Psoas muscle (tissue), 8 donors: Measurements from ENCODE around the gene CXorf65. TPM values are rescaled to one million over a fixed set of nuclear protein-coding genes. Genes with fewer than 3 reads are reported as not detected.

ENCODE experiments used
- ATAC-seq, 4 donors: fragments of 200-7000 bp; cut with Tn5 transposase; one replicate each; pipeline ENCODE4 v1.9.1; 2020; ENCODE audit warnings: moderate library complexity in 3 of 4, mild to moderate bottlenecking in 2 of 4
- DNase-seq, 2 donors: peaks; one replicate each; pipeline ENCODE4 v3.0.0-alpha.2; 2020
- H3K27ac ChIP-seq: fragments of 200-600 bp; one replicate; pipeline ENCODE4 v1.8.0; 2022
- H3K27me3 ChIP-seq, 3 donors: fragments of 200-600 bp in 1 of 3; one replicate each; pipeline versions ENCODE4 v1.6.1 to v1.8.0; 2013 to 2022; ENCODE audit warnings: low read length in 2 of 3, mild to moderate bottlenecking in 2 of 3, moderate library complexity in 1 of 3; ENCODE audit not compliant: insufficient read depth in 3 of 3
- H3K36me3 ChIP-seq, 2 donors: fragments of 200-600 bp in 1 of 2; one replicate each; pipeline versions ENCODE4 v1.6.1 to v1.8.0; 2013 to 2022; ENCODE audit warnings: low read depth in 1 of 2, mild to moderate bottlenecking in 1 of 2, moderate library complexity in 1 of 2; ENCODE audit not compliant: insufficient read depth in 1 of 2
- H3K4me1 ChIP-seq: fragments of 200-600 bp; one replicate; pipeline ENCODE4 v1.8.0; 2022
- H3K4me3 ChIP-seq: fragments of 200-600 bp; one replicate; pipeline ENCODE4 v1.8.0; 2022; ENCODE audit warnings: mild to moderate bottlenecking
- H3K9me3 ChIP-seq: fragments of 200-600 bp; one replicate; pipeline ENCODE4 v1.8.0; 2022
- CTCF ChIP-seq: fragments of 200-600 bp; IDR thresholded peaks from one replicate; pipeline ENCODE4 v1.8.0; 2022; ENCODE audit warnings: antibody characterized with exemption
- WGBS, 3 donors: extraction: QIAGEN DNeasy Blood & Tissue Kit; methylation state at CpG; one replicate each; pipeline versions ENCODE4 v1.1.6 to v1.1.7; 2013; 5-methylcytosine and 5-hydroxymethylcytosine counted together
- intact Hi-C, 2 donors: fragments of 100-400 bp; cut with DNase I; formaldehyde crosslinking; loops; one replicate each; pipeline versions ENCODE4 v1.11.0 to v1.14.2; 2022
- polyA plus RNA-seq, 3 donors: library from polyadenylated mRNA; stranded (reverse); fragments of 200-250 nt; gene quantifications; one replicate each; pipeline ENCODE4 v1.2.3, GENCODE V29; 2013
- total RNA-seq, 4 donors: library from RNA; stranded (reverse); fragmentation: NEBNext Ultra II Directional in 2 of 4; extraction: Animal tissue kit (Norgen Biotek cat#: 25700) in 2 of 4; gene quantifications; one replicate each; pipeline versions ENCODE4 v1.2.1 to v1.2.4, GENCODE V29; 2021 to 2023
- donor health status: healthy with polysubstance abuse.
- donor health status: DM: no; HTN: no; CAD: no; lungs with moderate emphysema.
- donor health status: Bipolar disorder and iron deficiency.
- donor health status: healthy.
- donor health status: DM: yes; HTN: yes; CAD: no.
- donor health status: DM: no; HTN: no; CAD: no.
- donor health status: DM: no; HTN: no; CAD: no.
- donor health status: DM: yes; HTN: yes; CAD: no.

CXorf65 gene
- total and polyA plus RNA-seq, 7 donors: not detected

- peaks cover 0 to 9% (median 0%) of the 10 kb centered on the region in 3 donors for H3K27me3 ChIP-seq
- 84 to 95% (median 94%) methylated on average over 3 of the region's 3 CpGs for WGBS, 3 donors
- TF ChIP-seq CTCF: no peak
- H3K4me3 ChIP-seq: no peak overlapping the region
- H3K4me1 ChIP-seq: no peaks in the 10 kb centered on the region
- intact Hi-C loops: no loop called here
- no peak overlapping the region for H3K27ac ChIP-seq
- no peaks in the 10 kb centered on the region for H3K9me3 ChIP-seq
- no peak for DNase-seq
- peaks cover 0 to 8% of the 10 kb centered on the region in 2 donors for H3K36me3 ChIP-seq
- no peak for ATAC-seq
Measured at GRCh38 chrX:71105628-71106027, 912 bp downstream of the CXorf65 start.

GRCh38 chrX:71103110-71103983 is 3.2 kb downstream of the CXorf65 start:
- no peak for TF ChIP-seq CTCF
- WGBS, 3 donors: 26 to 40% (median 27%) methylated on average over 2 to 9 of the region's 10 CpGs
- DNase-seq (peak in 1 of 2 donors; percentile 25), ATAC-seq (peak in 3 of 4 donors; percentile 20 to 37 (median 36))
- H3K36me3 ChIP-seq: peaks cover 0 to 8% of the 10 kb centered on the region in 2 donors
- H3K4me3 ChIP-seq: no peak overlapping the region
- intact Hi-C loops: no loop called here
- no peaks in the 10 kb centered on the region for H3K9me3 ChIP-seq
- H3K4me1 ChIP-seq: no peaks in the 10 kb centered on the region
- H3K27me3 ChIP-seq: peaks cover 0 to 12% (median 0%) of the 10 kb centered on the region in 3 donors
- peak overlapping the region; percentile 30 for H3K27ac ChIP-seq

GRCh38 chrX:71102292-71102691 is 4.2 kb downstream of the CXorf65 start:
- H3K27ac ChIP-seq: no peak overlapping the region

GRCh38 chrX:71100581-71101505 is 5.7 kb downstream of the CXorf65 start:
- H3K27ac ChIP-seq: no peak overlapping the region

More at GRCh38 chrX:71102292-71102691, 4.2 kb downstream of the CXorf65 start:
- Histone ChIP-seq H3K4me1 (no peaks in the 10 kb centered on the region), H3K4me3 (no peak overlapping the region), H3K9me3 (no peaks in the 10 kb centered on the region), H3K36me3 (peaks cover 0 to 8% of the 10 kb centered on the region in 2 donors), H3K27me3 (peaks cover 0 to 17% (median 0%) of the 10 kb centered on the region in 3 donors)
- intact Hi-C loops: no loop called here
- DNase-seq (no peak), ATAC-seq (no peak)
- WGBS, 3 donors: 56 to 79% (median 68%) methylated on average over 3 of the region's 3 CpGs
- no peak for TF ChIP-seq CTCF

More at GRCh38 chrX:71100581-71101505, 5.7 kb downstream of the CXorf65 start:
- peaks cover 0 to 21% (median 0%) of the 10 kb centered on the region in 3 donors for H3K27me3 ChIP-seq
- intact Hi-C loops: no loop called here
- ATAC-seq (no peak), DNase-seq (no peak)
- H3K4me1 ChIP-seq: no peaks in the 10 kb centered on the region
- H3K4me3 ChIP-seq: no peak overlapping the region
- no peak for TF ChIP-seq CTCF
- H3K36me3 ChIP-seq: peaks cover 0 to 8% of the 10 kb centered on the region in 2 donors
- 66 to 86% (median 81%) methylated on average over 23 to 31 of the region's 31 CpGs for WGBS, 3 donors
- no peaks in the 10 kb centered on the region for H3K9me3 ChIP-seq
